Caco-2 (cell line): ENCODE measurements around the gene C1QTNF12. TPM values are rescaled to one million over a fixed set of nuclear protein-coding genes. Genes with fewer than 3 reads are reported as not detected.

Source experiments
- BruUV-seq: library from RNA; stranded (reverse); fragments of 400-500 nt; replicated peaks from 2 replicates; lab custom pipeline; 2021; lab: Mats Ljungman, UMichigan
- CTCF ChIA-PET: fragments of 300-600 bp; sonication (Branson Sonifier 250); formaldehyde crosslinking; loops from one replicate; lab custom pipeline; 2022; ENCODE audit warnings: antibody characterized with exemption; lab: Charles Lee
- POLR2A ChIA-PET: fragments of 300-600 bp; sonication (Branson Sonifier 250); formaldehyde crosslinking; loops from one replicate; lab custom pipeline; 2022; ENCODE audit warnings: antibody characterized with exemption; lab: Charles Lee
- DNase-seq, 2 experiments: peaks; one replicate each; pipeline versions ENCODE4 v3.0.0 to v3.0.0-alpha.2; 2020 to 2022
- H3K27me3 ChIP-seq: replicated peaks from 2 replicates; pipeline ENCODE4 v1.6.0; 2011; ENCODE audit warnings: low read length; ENCODE audit not compliant: control insufficient read depth, insufficient read depth
- H3K36me3 ChIP-seq: 2 replicates; pipeline ENCODE4 v1.5.1; 2011; ENCODE audit warnings: low read length; ENCODE audit not compliant: control insufficient read depth, insufficient read depth
- H3K4me1 ChIP-seq: fragments of 250-450 bp; sonication (Bioruptor Pico); 2 replicates; pipeline ENCODE4 v1.5.1; 2020; ENCODE audit warnings: mild to moderate bottlenecking
- H3K4me3 ChIP-seq: 2 replicates; pipeline ENCODE4 v1.5.1; 2011; ENCODE audit warnings: low read depth, mild to moderate bottlenecking, control low read depth, low read length
- H3K9me3 ChIP-seq: fragments of 250-450 bp; sonication (Bioruptor Pico); 2 replicates; pipeline ENCODE4 v1.5.1; 2020; ENCODE audit warnings: mild to moderate bottlenecking, moderate library complexity
- H3K27ac Mint-ChIP-seq: one replicate; pipeline ENCODE4 v1.8.0; 2022; ENCODE audit warnings: mixed read lengths; ENCODE audit not compliant: unreplicated experiment
- H3K27me3 Mint-ChIP-seq: one replicate; pipeline ENCODE4 v1.8.0; 2022; ENCODE audit warnings: mixed read lengths; ENCODE audit not compliant: insufficient read depth, unreplicated experiment
- H3K36me3 Mint-ChIP-seq: one replicate; pipeline ENCODE4 v1.8.0; 2022; ENCODE audit warnings: mild to moderate bottlenecking, mixed read lengths; ENCODE audit not compliant: insufficient read depth, unreplicated experiment
- H3K4me1 Mint-ChIP-seq: one replicate; pipeline ENCODE4 v1.8.0; 2022; ENCODE audit warnings: low read depth, mixed read lengths; ENCODE audit not compliant: unreplicated experiment
- H3K4me3 Mint-ChIP-seq: one replicate; pipeline ENCODE4 v1.8.0; 2022; ENCODE audit warnings: mild to moderate bottlenecking, moderate library complexity, mixed read lengths; ENCODE audit not compliant: unreplicated experiment
- H3K9me3 Mint-ChIP-seq: one replicate; pipeline ENCODE4 v1.8.0; 2022; ENCODE audit warnings: mixed read lengths; ENCODE audit not compliant: unreplicated experiment
- CTCF ChIP-seq, 2 experiments: fragments of 200-600 bp in 1 of 2; IDR thresholded peaks; 1 replicate in 1 of 2; 2 replicates in 1 of 2; pipeline versions ENCODE4 v1.5.1 to v1.8.0; 2011 to 2022; ENCODE audit warnings: antibody characterized with exemption in 1 of 2, control low read depth in 1 of 2, inconsistent platforms in 1 of 2, low read depth in 1 of 2, low read length in 1 of 2, mild to moderate bottlenecking in 1 of 2, moderate library complexity in 1 of 2; ENCODE audit not compliant: insufficient read depth in 1 of 2, severe bottlenecking in 1 of 2, unreplicated experiment in 1 of 2
- intact Hi-C: fragments of 100-400 bp; cut with micrococcal nuclease; formaldehyde crosslinking; loops from one replicate; pipeline ENCODE4 v1.10.0; 2022; ENCODE audit not compliant: unreplicated experiment
- total RNA-seq: library from RNA; stranded (reverse); gene quantifications from 2 replicates; pipeline ENCODE4 v1.2.3, GENCODE V29; 2022

C1QTNF12 gene
- total RNA-seq, 1 experiment from 2014 or later: 3.7 TPM

GRCh38 chr1:1280782-1281481 is 34.4 kb upstream of the C1QTNF12 start:
- Mint-ChIP-seq H3K36me3 (no peaks in the 10 kb centered on the region), H3K9me3 (no peaks in the 10 kb centered on the region), H3K27me3 (no peaks in the 10 kb centered on the region), H3K4me3 (no peak overlapping the region), H3K4me1 (no peaks in the 10 kb centered on the region), H3K27ac (no peak overlapping the region)
- no TSS peak for BruUV-seq
- no peak for DNase-seq
- Histone ChIP-seq H3K4me3 (no peak overlapping the region), H3K36me3 (no peaks in the 10 kb centered on the region), H3K9me3 (no peaks in the 10 kb centered on the region), H3K27me3 (no peaks in the 10 kb centered on the region), H3K4me1 (no peaks in the 10 kb centered on the region)
- ChIA-PET POLR2A (no interaction called here), CTCF (no interaction called here)
- intact Hi-C loops: no loop called here
- no peak for TF ChIP-seq CTCF (IDR thresholded peaks at IDR 0.05; ENCODE audit: insufficient read depth in 1 of 2, low read depth in 1 of 2, low read length in 1 of 2, severe bottlenecking in 1 of 2, unreplicated experiment in 1 of 2)

- Mint-ChIP-seq H3K27ac (no peak overlapping the region), H3K4me1 (no peaks in the 10 kb centered on the region), H3K36me3 (no peaks in the 10 kb centered on the region), H3K27me3 (no peaks in the 10 kb centered on the region), H3K9me3 (no peaks in the 10 kb centered on the region), H3K4me3 (no peak overlapping the region)
- ChIA-PET POLR2A (no interaction called here), CTCF (interaction anchor here (0.6 kb wide), 1 partner anchor 15 kb away, joined by 3 read pairs; no protein-coding TSS in a partner anchor)
- H3K9me3 ChIP-seq: no peaks in the 10 kb centered on the region
- no TSS peak for BruUV-seq
- no peak overlapping the region for H3K4me3 ChIP-seq
- no peak for DNase-seq
- H3K4me1 ChIP-seq: 0 out of 2 replicates have a peak, but pooled peaks cover 6% of the 10 kb centered on the region
- no peaks in the 10 kb centered on the region for H3K27me3 ChIP-seq
- intact Hi-C loops: no loop called here
- no peaks in the 10 kb centered on the region for H3K36me3 ChIP-seq
- no peak for TF ChIP-seq CTCF (IDR thresholded peaks at IDR 0.05; ENCODE audit: insufficient read depth in 1 of 2, low read depth in 1 of 2, low read length in 1 of 2, severe bottlenecking in 1 of 2, unreplicated experiment in 1 of 2)
Observed at GRCh38 chr1:1279028-1279427, 32.5 kb upstream of the C1QTNF12 start.

- BruUV-seq: no TSS peak
- Mint-ChIP-seq H3K4me3 (no peak overlapping the region), H3K27me3 (no peaks in the 10 kb centered on the region), H3K9me3 (no peaks in the 10 kb centered on the region), H3K4me1 (no peaks in the 10 kb centered on the region), H3K27ac (no peak overlapping the region), H3K36me3 (no peaks in the 10 kb centered on the region)
- intact Hi-C loops: no loop called here
- no peak for DNase-seq
- Histone ChIP-seq H3K36me3 (no peaks in the 10 kb centered on the region), H3K4me1 (0 out of 2 replicates have a peak, but pooled peaks cover 6% of the 10 kb centered on the region), H3K9me3 (no peaks in the 10 kb centered on the region), H3K27me3 (no peaks in the 10 kb centered on the region), H3K4me3 (no peak overlapping the region)
- no peak for TF ChIP-seq CTCF (IDR thresholded peaks at IDR 0.05; ENCODE audit: insufficient read depth in 1 of 2, low read depth in 1 of 2, low read length in 1 of 2, severe bottlenecking in 1 of 2, unreplicated experiment in 1 of 2)
- POLR2A ChIA-PET: no interaction called here
- CTCF ChIA-PET: interaction anchor here (0.6 kb wide), 1 partner anchor 15 kb away, joined by 3 read pairs; no protein-coding TSS in a partner anchor
Observed at GRCh38 chr1:1278620-1279019, 32.1 kb upstream of the C1QTNF12 start.
